ENCODE measurements around the gene UNCX. TPM values are rescaled to one million over a fixed set of nuclear protein-coding genes. Genes with fewer than 3 reads are reported as not detected.

The UNCX gene
- total RNA-seq, 1 donor from 2014 or later = not detected

DNA sequence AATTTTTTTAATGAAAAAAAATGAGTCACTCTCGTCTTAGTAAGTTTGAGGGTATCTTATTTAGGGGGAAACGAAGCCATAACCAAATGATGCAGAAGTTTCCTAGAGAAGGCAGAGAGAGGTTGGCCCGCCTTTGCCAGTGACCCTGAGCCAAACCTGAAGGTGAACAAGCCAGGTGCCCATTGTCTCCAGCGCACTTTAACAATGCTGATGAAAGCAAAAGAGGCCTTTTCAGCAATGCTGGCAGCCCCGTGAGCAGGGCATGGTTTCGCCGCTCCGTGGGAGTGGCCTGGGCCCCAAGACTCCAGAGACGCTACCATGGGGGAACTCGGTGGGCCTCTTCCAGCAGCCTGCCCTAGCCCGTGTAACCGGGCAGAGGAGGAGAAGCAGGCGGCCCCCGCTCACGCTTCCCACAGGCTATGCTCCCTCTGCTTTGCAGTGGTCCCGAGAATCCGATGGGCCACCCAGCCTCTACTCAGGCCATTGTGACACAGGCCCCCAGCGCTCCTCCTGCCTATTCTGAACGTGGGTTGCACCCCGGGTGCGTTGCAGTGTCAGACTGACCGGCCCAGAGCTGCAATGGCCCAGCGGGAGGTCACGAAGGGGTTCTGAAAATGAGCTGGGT lies 14.0 kb upstream of the UNCX start:
- DNase-seq = no peak

DNA sequence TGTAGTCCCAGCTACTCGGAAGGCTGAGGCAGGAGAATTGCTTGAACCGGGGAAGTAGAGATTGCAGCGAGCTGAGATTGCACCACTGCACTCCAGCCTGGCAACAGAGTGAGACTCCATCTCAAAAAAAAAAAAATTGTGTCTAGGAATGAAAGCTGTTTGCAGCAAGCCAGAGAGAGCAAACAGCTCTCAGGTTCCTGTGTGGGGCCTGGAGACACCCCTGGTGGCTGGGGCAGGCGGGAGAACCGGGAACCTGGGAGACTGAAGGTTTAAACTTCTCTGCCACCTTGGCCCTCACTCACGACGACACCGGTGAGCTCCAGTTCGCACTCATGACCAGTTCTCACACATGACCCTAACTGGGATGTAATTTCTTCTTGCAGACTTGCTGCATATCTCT lies 13.2 kb upstream of the UNCX start:
- no peak for DNase-seq

DNA sequence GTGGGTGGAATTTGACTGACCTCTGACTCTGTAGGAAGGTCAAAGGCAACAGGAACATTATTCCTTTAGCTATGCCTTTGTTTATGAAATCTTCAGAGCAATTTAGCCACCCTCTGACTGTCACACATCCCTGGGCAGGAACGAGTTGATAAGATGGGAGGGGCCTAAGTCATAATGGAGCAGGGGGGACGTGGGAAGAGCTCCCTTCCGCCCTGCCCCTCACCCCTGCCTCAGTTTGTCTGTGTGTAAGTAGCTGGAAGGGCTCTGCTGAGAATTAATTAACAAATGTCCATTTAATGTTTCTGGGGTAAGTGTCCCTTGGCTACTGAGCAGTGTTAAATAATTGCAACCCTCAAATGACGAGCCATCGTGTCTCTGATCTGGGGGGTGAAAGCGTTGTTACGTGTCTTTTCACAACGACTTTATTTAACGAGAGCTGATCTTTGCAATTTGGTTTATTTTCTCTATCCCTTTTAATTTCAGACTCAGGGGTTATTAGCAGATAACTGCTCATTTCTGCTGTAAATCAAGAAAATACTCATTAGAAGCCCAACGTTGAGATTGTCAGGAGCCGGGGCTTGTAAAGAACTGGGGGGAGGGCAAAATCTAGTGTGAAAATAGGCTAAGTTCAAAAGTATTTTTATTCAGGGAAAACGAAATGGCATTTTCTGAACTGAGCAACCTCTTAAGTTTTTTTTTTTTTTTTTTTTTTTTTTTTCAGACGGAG lies 12.5 kb upstream of the UNCX start:
- no peak for DNase-seq

DNA sequence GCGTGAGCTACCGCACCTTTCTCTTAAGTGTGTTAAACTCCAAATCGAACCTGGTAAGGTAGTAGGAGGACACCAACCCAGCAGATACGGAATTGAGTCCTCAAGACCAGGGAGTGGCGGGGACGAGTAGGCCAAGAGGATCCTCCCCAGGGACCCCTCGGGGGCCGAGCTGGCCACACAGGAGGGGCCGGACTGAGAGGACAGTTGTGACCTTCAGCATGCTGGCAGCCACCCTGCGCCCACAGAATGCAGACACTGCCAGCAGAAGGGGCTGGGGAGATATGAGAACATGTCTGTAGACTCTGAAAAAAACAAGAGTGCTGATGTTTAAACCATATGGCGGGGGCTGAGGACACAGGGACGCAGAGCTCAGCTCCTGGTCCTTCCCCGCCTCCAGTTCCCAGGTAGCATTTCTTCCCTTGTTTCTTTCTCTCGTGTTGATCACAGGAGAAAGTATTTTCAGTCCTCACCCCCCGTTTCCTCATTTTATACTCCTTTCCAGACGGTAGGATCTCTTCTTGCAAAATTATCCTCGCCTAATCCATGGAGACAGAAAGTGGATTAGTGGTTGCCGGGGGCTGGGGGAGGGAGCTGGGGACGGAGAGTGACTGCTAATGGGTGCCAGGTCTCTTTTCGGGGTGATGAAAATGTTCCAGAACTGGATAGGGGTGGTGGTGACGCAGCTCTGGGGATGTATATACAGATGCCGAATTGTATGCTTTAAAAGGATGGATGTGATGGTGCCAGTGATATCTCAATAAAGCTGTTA lies 11.5 kb upstream of the UNCX start:
- no peak for DNase-seq

DNA sequence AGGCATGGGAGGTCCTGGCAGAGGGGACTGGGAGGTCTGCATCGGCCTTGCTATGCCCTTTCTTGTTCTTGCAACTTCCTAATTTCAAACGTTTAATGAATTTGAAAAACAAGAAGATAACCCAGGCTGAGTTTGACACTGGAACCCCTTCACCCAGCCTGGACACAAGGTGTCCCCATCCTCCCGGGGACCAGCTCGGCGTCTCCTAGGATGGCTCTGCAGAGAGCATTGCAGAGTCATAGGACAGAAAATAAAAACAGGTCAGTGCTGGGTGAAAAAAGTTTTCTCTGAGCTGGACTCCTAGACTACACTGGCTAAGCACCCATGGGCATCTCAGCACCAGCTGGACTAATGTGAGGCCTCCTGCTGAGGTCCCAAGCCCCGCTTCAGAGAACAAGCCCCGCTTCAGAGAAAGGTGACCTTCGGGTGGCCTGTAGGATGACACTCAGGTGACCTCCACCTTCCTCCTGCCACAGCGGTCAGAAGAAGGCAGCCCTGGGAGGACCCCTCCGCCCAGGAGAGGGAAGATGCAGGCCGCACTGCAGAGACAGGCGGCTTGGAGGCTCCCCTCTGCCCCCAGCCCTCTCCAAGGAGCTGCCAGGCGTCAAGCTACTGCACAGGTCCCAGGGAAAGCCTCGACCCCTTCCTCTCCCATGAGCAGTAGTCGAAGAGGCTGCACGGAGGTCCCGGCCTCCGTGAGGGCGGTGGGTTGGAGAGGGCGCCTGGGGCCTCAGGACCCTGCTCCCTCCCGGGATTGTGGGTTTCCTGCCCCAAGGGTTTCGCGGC lies 9.3 kb upstream of the UNCX start:
- DNase-seq = no peak

DNA sequence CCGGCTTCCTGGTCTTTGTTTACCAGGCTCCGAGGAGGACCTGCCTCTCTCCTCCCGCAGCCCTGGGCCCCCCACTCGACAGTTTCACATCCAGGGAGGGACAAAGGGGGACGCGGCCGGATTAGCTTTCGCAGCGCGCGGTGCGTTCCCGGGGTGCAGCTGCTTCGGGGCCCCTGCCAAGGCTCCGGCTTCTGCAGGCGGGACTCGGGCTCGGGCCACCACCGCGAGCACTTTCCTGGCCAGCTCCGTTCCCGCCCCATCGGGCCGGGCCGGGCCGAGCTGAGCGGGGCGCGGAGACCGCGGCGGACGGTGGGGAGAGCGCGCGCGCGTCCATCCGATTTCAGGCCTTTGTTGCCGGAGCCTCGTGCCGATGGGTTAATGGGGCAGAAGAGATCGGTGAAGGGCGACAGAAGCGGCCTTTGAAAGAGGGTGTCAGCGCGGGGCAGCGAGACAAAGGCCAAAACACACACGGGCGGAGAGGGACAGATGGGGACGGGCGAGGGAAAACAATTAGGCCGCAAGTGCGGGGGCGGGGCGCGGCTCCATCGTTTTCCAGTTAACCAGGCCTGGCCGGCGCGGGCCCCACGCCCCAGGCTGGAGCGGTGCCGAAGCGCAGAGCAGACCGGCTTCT lies 8.5 kb upstream of the UNCX start:
- DNase-seq = no peak

DNA sequence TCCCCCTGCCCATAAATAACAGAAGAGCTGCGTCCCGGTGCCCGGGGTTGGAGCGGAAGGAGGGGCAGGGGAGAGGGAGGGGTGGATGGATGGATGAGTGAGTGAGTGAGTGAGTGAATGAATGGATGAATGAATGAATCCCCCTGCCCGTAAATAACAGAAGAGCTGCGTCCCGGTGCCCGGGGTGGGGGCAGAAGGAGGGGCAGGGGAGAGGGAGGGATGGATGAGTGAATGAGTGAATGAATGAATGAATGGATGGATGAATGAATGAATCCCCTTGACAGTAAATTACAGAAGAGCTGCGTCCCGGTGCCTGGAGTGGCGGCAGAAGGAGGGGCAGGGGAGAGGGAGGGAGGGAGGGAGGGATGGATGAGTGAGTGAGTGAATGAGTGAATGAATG lies 7.6 kb upstream of the UNCX start:
- DNase-seq = no peak

DNA sequence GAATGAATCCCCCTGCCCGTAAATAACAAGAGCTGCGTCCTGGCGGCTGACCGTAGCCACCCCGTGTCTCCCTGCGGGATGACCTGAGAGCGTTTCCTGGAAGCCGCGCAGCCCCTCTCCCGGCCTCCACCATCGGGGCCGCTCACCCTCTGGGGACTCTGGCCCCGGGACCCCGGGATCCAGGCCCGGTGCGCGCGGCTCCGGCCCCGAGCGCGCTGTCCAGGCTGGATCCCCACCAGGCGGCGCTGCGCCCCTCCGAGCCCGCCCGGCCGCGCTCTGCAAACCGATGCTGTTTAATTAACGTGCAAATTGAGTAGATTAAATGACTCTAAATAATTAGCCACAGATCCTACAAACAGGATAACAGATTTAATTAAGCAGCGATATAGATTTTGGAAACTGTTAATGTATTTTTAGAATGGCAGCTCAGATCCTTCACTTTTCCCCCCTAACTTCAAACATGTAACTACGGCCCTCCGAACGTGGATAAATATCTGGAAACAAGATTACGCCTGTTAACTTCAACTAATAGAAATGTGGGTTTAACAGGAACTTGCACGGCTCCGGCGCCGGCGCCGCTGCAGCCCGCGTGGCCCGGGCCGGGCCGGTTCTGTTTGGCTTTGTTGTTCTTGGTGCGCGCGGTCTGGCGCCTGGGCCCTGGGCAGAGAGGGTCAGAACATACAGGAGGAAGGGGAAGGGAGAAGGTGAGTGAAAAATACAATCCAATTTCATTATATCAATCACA lies 7.1 kb upstream of the UNCX start:
- DNase-seq = no peak

DNA sequence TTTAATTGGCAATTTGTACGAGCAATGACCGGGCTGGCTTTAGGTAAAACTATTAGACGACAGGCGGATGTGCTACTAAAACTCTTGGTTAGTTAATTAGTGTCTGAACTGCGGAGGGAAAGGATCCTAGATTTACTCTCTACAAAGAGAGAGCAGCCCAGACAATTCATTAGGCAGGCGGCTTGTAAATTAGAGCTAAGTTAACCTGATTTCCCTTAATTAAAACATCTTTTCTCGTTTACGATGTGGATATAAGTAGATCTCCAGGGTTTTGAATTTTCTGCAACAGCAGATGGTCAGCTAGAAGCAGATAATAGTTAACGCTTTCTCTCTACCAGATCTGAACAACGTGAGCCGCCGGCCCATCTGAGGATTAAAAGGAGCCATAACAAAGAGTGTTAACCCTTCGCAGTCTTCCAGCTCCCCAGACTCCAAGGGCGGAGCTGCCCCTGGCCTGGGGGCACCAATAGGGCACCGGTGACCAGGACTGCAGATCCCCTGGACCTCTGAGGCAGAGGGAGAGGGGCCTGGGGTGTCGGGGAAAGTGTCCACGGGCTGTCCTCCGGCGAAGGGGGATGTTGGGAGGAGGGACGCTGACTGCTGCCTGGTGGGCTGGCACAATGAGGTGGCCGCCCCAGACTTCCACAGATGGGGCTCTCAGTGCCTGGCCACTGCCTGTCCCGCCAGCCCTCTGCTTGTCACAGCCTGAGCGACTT lies 6.3 kb upstream of the UNCX start:
- no peak for DNase-seq

DNA sequence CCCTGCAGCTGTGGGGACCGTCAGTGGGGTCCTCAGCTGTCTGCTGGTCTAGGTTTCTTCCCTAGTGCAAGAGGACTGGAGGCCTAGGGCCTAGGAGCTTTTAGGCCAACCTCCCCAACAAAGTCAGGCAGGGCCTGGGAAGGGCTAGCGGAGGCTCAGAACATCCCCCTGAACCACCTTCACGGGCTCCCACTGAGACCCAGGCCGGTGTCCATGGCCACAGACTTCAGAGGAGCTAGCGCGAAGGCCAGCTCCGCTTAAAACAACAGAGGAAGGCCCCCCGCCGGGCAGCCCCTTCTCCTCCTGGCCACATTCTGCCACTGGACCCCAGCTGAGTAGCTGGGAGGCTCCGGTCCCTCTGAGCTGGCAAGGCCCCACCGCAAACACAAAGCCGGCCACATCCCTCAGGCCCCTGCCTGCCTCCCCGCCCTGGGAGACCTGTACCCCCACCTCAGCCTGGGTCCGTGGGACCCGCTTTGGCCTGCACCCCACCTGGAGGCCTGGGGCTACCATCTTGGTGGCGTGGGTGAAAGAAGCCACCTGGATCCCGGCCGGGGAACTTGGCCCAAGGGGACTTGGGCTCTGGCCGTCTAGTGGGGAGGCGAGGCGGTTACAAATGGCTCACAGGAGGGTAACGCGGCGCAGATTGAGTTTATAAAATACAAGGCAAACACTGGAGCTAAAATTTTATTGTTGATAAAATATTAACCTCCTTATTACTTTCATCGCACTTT lies 5.4 kb upstream of the UNCX start:
- DNase-seq = no peak

DNA sequence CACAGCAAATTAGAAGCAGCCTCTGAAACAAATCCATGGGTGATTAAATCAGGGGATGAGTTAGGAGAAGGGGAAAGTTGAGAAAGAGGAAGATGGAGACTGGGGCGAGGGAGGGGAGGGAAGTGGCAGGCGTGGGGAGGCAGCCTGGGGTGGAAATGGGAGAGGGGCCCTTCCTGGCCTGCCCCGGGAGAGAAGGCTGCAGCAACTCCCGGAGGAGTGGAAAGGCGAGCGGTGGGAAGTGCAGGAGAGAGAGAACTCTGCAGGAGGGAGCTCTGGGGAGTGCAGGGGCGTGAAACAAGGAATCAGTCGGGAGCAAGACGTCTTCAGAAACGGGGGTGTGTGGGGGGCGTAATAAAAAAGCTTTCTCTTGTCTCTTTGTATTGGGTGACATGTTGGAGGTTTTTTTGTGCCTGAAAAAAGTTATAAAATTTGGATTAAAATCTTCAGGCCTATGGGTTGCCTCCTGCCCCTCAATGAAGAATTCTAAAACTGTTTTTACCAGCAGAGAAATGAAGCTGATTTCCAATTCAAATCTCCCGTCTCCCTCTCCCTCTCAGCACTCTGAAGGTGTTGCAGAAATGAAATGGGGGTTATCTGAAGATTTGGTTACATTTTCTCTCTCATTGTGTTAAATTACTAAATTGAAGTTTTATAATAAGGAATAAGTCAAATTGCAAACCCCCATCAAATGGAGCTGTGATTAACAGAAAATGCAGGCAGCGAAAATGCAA lies 4.7 kb upstream of the UNCX start:
- no peak for DNase-seq

DNA sequence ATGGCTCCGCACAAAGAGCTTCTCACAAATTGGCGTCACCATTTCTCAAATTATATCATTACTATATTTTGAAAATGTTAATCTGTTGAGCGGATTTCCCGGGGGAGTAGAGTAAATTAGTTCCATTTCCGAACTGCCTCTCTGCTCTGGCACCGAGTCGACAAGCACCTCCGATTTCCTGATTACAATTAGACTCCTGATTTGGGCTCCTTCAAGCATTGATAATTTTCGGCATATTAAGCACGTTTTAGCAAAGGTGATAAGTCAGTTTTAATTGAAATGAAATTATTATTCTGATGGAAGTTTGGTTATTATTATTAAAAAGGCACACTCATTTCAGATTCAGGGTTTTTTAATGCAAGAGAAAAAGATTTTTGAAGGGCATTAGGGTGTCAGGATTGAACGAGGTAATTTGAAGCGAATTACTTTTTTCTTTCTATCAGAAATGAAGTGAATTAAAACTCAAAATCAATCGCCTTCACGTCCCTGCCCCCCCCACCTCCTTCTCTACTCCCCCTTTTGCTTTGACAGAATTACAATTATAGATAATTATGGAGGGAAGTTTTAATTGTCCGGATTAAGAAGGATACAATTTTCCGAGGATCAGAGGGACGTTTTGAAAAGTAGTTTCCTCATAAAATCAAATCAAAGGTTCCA lies 4.0 kb upstream of the UNCX start:
- DNase-seq = no peak

DNA sequence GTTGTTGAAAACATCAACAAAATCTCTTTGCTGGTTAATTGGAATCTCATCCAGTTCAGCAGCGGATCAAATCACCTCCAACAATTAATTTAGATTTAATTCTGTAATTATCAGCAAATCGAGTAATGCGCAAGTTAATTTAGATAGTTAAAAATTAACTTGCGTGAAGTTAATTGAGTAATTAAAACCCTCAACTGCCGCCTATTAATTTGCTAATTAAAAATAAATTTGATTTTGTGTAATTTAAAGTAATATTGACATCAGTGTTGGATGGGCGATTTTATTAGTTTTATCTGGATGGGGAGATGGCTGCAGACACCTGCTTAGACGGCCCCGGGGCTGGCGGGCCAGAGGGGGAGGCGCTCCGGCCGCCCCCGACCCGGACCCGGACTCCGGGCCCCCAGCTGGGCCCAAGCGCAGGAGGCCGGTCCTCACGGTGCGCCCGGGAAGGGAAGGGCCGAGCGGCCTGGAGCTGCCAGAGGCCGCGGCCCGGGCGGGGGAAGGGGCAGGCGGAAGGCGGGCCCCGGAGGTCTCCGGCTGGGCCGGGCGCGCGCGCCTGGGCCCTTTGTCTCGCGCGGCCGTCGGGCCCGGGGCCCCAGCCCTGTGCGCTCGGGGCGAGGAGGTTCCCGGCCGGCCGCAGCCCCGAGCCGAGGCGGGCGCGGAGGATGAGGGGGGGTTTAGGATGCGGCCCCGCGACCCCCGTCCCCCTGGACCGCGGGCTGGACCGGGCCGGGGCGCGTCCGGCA lies 3.3 kb upstream of the UNCX start:
- DNase-seq = no peak

DNA sequence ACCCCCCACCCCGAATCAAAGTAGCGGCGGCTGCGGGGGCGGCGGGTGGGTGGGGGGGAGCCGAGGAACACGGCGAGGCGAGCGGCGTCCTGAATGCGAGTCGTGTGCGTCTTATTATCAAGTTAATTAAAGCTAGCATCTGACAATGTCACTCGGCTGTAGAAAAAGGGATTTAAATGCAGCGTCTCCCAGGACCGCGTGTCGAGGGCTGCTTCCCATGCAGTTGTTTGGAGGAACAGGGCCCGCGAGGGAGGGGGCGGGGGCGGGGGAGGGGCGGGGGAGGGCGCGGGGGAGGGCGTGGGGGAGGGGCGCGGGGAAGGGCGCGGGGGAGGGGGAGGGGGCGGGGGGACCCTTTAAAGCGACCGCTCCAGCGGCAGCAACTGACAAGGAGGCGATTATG lies 2.7 kb upstream of the UNCX start:
- DNase-seq = no peak

DNA sequence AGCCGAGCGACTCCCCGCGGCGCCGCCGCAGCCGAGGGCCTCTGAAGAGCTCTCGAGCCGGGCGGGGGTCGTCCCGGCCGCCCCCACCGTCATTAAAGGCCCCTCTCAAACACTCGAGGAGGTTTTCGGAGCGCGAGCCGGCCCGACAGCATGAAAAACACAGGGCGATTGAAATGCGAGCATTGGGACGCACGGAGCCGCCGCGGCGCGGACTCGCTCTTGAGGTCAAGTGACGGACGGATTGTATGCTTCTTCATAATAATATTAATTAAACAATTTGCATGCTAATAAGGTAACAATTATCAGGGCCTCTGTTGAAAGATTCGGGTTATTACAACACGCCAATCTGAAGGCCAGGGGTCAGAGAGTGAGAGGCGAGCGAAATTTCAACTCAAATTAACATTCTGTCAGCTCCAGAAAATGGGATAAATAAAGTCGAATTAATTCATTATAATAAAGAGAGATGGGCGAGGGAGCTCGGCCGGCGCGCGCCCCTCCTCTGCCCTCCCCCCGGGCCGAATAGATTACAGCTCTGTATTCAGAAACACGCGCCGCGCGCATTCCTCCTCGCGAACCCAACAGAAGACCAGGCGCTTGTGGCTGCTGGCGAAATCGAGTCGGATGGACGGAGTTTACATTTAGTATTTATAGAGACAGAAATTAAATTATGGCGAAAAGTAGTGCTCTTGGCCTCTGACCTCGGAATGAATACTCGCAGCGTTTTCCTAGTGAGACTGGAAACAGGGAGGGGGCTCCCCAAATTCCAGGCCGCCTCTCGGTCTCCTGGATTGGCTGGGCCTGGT lies 2.1 kb upstream of the UNCX start:
- no peak for DNase-seq

DNA sequence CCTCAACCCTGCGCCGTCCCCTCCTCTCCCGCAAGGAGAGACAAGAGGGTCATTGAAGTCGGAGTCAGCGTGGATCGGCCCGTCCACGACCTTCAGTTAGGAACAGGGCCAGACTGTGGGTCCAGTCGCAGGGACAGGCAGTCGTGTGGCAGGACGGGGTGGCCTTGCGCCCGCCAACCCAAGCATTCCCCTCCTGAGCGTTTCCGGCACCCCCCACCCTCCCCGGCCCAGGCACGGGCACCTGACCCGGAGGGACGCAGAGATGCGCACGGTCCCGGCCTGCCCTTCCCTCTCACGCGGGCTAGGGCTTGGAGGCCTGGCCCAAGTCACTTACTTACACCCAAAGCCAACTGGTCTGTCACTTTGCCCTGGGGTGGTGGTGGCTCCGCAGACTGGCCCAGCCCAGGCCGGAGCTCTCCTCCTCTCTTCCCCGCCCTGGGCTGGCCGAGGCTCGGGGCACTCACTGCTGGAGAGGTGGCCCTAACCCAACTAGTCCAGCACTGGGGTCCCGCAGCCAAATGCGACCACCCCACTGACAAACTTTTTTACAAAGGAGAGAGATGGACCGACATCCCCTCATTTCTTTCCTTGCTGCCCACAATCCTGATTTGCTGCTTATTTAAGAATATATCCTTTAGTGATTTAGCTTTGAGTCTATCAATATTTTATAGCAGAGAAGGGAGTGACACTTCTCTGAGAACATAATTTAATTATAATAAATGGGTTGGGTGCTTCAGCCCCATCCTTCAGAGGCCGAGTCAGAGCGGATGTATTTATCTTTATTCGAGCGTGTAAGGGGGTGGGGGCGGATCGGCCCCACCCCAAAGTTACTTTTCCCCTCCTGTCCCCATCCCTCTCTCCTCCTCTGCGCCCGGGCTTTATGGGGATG lies 1.2 kb upstream of the UNCX start:
- DNase-seq = no peak

Data from tongue (tissue), 2 donors.